HepG2 (cell line): ENCODE measurements around the gene CIBAR2. TPM values are rescaled to one million over a fixed set of nuclear protein-coding genes. Genes with fewer than 3 reads are reported as not detected.

Experiments used
- HES4 ChIP-seq: sonication (generic); formaldehyde crosslinking; IDR thresholded peaks from 2 replicates; pipeline ENCODE4 v1.9.0; 2021; ENCODE audit warnings: mild to moderate bottlenecking, missing genetic modification reagents, borderline replicate concordance
- RCOR2 ChIP-seq: IDR thresholded peaks from 2 replicates; pipeline ENCODE4 v1.6.1; 2016; ENCODE audit warnings: missing biosample characterization, missing genetic modification reagents
- RXRA ChIP-seq: sonication (generic); formaldehyde crosslinking; IDR thresholded peaks from 2 replicates; pipeline ENCODE4 v1.5.1; 2020; ENCODE audit warnings: missing genetic modification reagents
- SKI ChIP-seq: fragments of 450-650 bp; IDR thresholded peaks from one replicate; pipeline ENCODE4 v1.6.1; 2018; ENCODE audit warnings: mild to moderate bottlenecking; ENCODE audit not compliant: partially characterized antibody
- ZFX ChIP-seq: sonication (generic); formaldehyde crosslinking; IDR thresholded peaks from 2 replicates; pipeline ENCODE4 v1.4.0; 2020; ENCODE audit warnings: mild to moderate bottlenecking, low read depth, missing genetic modification reagents, moderate library complexity
- ZMAT3 ChIP-seq: sonication (generic); formaldehyde crosslinking; conservative IDR thresholded peaks from 2 replicates; pipeline ENCODE4 v1.7.0; 2021; ENCODE audit warnings: missing genetic modification reagents
- ZNF670 ChIP-seq: sonication (generic); formaldehyde crosslinking; IDR thresholded peaks from 2 replicates; pipeline ENCODE4 v1.8.0; 2022; ENCODE audit warnings: mild to moderate bottlenecking, missing genetic modification reagents, borderline replicate concordance
- polyA plus RNA-seq, 8 experiments: library from polyadenylated mRNA; depleted of rRNA in 3 of 8; stranded (reverse) in 7 of 8; unstranded in 1 of 8; fragments of >200 nt; fragmentation: Illumina TruSeq in 4 of 8; extraction: Trizol in 4 of 8; gene quantifications; 2 replicates each; pipeline versions ENCODE4 v1.2.1 to v1.2.3, GENCODE V29; 2011 to 2016; ENCODE audit warnings: low read depth in 4 of 8, missing spikeins in 1 of 8, mixed read lengths in 1 of 8; ENCODE audit not compliant: insufficient read depth in 1 of 8
- total RNA-seq, 5 experiments: library from RNA; depleted of rRNA; stranded (reverse); fragments of >200 nt; fragmentation: Illumina TruSeq; extraction: Trizol; gene quantifications; 2 replicates each; pipeline ENCODE4 v1.2.3, GENCODE V29; 2016; ENCODE audit warnings: low read depth in 1 of 5
- TF ChIP-seq, protein P1 (sequence below): sonication (generic); formaldehyde crosslinking; IDR thresholded peaks from 2 replicates; pipeline ENCODE4 v1.5.1; 2020; ENCODE audit warnings: missing genetic modification reagents, mild to moderate bottlenecking, borderline replicate concordance
- TF ChIP-seq, protein P2 (sequence below): sonication (generic); formaldehyde crosslinking; IDR thresholded peaks from 2 replicates; pipeline ENCODE4 v1.4.0; 2020; ENCODE audit warnings: mild to moderate bottlenecking, missing genetic modification reagents
- TF ChIP-seq, protein P3 (sequence below): sonication (generic); formaldehyde crosslinking; IDR thresholded peaks from 2 replicates; pipeline ENCODE4 v1.8.0; 2023; ENCODE audit warnings: mild to moderate bottlenecking, missing genetic modification reagents
- TF ChIP-seq, protein P4 (sequence below): sonication (generic); formaldehyde crosslinking; IDR thresholded peaks from 2 replicates; pipeline ENCODE4 v1.9.0; 2022; ENCODE audit warnings: low read depth, missing genetic modification reagents
- TF ChIP-seq, protein P5 (sequence below): sonication (generic); formaldehyde crosslinking; IDR thresholded peaks from 2 replicates; pipeline ENCODE4 v1.5.0; 2020; ENCODE audit warnings: mild to moderate bottlenecking, missing genetic modification reagents, moderate library complexity
- TF ChIP-seq, protein P6 (sequence below): sonication (generic); formaldehyde crosslinking; IDR thresholded peaks from 2 replicates; pipeline ENCODE4 v1.5.1; 2020; ENCODE audit warnings: mild to moderate bottlenecking, missing genetic modification reagents, moderate library complexity
- TF ChIP-seq, protein P7 (sequence below): IDR thresholded peaks from 2 replicates; pipeline ENCODE4 v1.6.1; 2012; ENCODE audit warnings: inconsistent platforms

Gene CIBAR2
- total and polyA plus RNA-seq, 2 of the 13 experiments (the other 11 are each of a cell fraction or from before 2014, with no cell fraction given) = not detected

DNA sequence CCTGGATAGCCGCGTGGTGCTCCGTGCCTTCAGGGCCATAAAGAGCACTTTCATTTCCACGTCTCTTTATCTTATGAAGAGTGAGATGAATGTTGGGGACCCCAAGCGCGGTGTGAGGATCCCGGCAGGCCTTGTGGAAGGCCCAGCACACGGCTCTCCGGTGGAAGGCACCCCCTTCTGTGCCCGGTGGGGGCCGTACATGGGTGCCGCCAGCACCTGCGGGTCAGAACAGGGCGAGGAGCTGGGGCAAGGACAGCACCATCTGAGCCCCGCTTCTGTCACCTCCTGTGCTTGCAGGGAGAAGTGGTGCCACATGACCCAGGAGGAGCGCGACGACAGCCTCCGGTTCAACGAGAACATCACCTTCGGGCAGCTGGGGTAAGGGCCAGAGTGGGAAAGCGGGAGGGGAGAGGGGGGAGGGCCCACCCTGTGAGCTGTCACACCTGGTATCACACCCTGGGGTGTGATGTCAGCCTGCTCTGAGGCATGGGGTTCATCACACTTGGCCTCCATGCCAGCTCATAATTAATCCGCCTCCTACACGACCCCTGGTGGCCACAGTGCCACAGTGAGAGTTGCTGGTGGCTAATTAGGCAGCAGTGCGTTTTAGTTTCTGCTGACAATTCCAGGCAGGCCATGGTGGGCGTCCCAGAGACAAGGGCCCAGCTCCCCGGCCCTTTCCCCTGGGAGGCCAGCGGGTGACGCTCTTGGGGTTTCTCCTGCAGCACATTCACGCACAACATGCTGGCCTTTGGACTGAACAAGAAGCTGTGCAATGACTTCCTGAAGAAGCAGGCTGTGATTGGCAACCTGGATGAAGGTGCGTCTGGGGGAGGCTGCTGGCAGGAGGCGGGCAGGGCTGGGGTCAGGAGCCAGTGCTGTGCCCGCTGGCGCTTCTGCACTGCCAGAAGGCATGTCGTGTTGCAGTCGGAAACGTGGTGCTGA, 25.7 kb downstream of the CIBAR2 start (continued):
- TF ChIP-seq, protein P1, sequence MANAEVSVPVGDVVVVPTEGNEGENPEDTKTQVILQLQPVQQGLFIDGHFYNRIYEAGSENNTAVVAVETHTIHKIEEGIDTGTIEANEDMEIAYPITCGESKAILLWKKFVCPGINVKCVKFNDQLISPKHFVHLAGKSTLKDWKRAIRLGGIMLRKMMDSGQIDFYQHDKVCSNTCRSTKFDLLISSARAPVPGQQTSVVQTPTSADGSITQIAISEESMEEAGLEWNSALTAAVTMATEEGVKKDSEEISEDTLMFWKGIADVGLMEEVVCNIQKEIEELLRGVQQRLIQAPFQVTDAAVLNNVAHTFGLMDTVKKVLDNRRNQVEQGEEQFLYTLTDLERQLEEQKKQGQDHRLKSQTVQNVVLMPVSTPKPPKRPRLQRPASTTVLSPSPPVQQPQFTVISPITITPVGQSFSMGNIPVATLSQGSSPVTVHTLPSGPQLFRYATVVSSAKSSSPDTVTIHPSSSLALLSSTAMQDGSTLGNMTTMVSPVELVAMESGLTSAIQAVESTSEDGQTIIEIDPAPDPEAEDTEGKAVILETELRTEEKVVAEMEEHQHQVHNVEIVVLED (CRISPR knock-in tag) = no peak
- TF ChIP-seq ZNF670 (CRISPR knock-in tag) = no peak
- TF ChIP-seq ZFX (CRISPR knock-in tag) = peak; percentile 44; the same call in 1 of the 2 replicates
- TF ChIP-seq, protein P2, sequence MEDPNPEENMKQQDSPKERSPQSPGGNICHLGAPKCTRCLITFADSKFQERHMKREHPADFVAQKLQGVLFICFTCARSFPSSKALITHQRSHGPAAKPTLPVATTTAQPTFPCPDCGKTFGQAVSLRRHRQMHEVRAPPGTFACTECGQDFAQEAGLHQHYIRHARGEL (CRISPR knock-in tag) = peak; percentile 97; the same call in 1 of the 2 replicates
- TF ChIP-seq, protein P3, sequence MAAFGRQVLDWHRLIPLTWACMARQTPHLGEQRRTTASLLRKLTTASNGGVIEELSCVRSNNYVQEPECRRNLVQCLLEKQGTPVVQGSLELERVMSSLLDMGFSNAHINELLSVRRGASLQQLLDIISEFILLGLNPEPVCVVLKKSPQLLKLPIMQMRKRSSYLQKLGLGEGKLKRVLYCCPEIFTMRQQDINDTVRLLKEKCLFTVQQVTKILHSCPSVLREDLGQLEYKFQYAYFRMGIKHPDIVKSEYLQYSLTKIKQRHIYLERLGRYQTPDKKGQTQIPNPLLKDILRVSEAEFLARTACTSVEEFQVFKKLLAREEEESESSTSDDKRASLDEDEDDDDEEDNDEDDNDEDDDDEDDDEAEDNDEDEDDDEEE (CRISPR knock-in tag) = no peak
- TF ChIP-seq, protein P4, sequence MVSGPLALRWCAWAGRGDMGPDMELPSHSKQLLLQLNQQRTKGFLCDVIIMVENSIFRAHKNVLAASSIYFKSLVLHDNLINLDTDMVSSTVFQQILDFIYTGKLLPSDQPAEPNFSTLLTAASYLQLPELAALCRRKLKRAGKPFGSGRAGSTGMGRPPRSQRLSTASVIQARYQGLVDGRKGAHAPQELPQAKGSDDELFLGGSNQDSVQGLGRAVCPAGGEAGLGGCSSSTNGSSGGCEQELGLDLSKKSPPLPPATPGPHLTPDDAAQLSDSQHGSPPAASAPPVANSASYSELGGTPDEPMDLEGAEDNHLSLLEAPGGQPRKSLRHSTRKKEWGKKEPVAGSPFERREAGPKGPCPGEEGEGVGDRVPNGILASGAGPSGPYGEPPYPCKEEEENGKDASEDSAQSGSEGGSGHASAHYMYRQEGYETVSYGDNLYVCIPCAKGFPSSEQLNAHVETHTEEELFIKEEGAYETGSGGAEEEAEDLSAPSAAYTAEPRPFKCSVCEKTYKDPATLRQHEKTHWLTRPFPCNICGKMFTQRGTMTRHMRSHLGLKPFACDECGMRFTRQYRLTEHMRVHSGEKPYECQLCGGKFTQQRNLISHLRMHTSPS = peak; percentile 42; the same call in 1 of the 2 replicates
- TF ChIP-seq, protein P5, sequence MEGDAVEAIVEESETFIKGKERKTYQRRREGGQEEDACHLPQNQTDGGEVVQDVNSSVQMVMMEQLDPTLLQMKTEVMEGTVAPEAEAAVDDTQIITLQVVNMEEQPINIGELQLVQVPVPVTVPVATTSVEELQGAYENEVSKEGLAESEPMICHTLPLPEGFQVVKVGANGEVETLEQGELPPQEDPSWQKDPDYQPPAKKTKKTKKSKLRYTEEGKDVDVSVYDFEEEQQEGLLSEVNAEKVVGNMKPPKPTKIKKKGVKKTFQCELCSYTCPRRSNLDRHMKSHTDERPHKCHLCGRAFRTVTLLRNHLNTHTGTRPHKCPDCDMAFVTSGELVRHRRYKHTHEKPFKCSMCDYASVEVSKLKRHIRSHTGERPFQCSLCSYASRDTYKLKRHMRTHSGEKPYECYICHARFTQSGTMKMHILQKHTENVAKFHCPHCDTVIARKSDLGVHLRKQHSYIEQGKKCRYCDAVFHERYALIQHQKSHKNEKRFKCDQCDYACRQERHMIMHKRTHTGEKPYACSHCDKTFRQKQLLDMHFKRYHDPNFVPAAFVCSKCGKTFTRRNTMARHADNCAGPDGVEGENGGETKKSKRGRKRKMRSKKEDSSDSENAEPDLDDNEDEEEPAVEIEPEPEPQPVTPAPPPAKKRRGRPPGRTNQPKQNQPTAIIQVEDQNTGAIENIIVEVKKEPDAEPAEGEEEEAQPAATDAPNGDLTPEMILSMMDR (CRISPR knock-in tag) = peak; percentile 92
- TF ChIP-seq, protein P6, sequence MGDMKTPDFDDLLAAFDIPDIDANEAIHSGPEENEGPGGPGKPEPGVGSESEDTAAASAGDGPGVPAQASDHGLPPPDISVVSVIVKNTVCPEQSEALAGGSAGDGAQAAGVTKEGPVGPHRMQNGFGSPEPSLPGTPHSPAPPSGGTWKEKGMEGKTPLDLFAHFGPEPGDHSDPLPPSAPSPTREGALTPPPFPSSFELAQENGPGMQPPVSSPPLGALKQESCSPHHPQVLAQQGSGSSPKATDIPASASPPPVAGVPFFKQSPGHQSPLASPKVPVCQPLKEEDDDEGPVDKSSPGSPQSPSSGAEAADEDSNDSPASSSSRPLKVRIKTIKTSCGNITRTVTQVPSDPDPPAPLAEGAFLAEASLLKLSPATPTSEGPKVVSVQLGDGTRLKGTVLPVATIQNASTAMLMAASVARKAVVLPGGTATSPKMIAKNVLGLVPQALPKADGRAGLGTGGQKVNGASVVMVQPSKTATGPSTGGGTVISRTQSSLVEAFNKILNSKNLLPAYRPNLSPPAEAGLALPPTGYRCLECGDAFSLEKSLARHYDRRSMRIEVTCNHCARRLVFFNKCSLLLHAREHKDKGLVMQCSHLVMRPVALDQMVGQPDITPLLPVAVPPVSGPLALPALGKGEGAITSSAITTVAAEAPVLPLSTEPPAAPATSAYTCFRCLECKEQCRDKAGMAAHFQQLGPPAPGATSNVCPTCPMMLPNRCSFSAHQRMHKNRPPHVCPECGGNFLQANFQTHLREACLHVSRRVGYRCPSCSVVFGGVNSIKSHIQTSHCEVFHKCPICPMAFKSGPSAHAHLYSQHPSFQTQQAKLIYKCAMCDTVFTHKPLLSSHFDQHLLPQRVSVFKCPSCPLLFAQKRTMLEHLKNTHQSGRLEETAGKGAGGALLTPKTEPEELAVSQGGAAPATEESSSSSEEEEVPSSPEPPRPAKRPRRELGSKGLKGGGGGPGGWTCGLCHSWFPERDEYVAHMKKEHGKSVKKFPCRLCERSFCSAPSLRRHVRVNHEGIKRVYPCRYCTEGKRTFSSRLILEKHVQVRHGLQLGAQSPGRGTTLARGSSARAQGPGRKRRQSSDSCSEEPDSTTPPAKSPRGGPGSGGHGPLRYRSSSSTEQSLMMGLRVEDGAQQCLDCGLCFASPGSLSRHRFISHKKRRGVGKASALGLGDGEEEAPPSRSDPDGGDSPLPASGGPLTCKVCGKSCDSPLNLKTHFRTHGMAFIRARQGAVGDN (CRISPR knock-in tag) = peak; percentile 49
- TF ChIP-seq RXRA (CRISPR knock-in tag) = 0 out of 2 replicates have a peak, but pooled peaks have one; percentile 32
- no peak for TF ChIP-seq ZMAT3 (CRISPR knock-in tag)
- TF ChIP-seq HES4 = no peak
- TF ChIP-seq, protein P7, sequence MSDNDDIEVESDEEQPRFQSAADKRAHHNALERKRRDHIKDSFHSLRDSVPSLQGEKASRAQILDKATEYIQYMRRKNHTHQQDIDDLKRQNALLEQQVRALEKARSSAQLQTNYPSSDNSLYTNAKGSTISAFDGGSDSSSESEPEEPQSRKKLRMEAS = no peak
- peak; percentile 9 for TF ChIP-seq SKI
- TF ChIP-seq RCOR2 (CRISPR knock-in tag) = no peak
